ENCODE data around the gene LARGE2. TPM values are rescaled to one million over a fixed set of nuclear protein-coding genes. Genes with fewer than 3 reads are reported as not detected.
A peak's percentile ranks its signal among the peaks of the same experiment; 100 is the strongest.

LARGE2 gene
- total and polyA plus RNA-seq, 9 of the 15 experiments (the other 6 are each of a cell fraction or from before 2014, with no cell fraction given): 0.56 to 14.1 (median 6.6) TPM

DNA sequence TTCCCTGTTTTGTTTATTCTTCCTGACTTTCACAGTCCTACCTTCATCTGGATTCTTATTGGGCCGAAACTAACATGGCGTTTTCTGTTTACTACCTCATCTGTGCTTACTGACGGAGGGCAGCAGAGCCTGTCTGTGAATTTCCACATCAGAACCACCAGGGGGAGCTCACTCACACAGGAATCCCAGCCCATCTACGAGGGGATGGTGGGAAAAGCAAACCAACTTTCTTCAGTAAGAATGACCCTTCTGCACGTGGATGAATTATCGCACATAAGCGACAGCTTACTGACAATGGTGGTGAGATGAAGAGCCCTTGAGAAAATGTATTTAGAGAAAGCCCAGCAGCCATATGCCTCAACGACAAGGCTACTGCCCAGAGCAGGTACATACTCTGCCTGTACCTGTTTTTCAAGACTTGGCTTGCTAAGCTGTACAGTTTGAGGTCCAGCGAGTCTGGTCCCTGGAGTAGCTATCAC, 42.5 kb downstream of the LARGE2 start (continued):
- TF ChIP-seq, protein P1, sequence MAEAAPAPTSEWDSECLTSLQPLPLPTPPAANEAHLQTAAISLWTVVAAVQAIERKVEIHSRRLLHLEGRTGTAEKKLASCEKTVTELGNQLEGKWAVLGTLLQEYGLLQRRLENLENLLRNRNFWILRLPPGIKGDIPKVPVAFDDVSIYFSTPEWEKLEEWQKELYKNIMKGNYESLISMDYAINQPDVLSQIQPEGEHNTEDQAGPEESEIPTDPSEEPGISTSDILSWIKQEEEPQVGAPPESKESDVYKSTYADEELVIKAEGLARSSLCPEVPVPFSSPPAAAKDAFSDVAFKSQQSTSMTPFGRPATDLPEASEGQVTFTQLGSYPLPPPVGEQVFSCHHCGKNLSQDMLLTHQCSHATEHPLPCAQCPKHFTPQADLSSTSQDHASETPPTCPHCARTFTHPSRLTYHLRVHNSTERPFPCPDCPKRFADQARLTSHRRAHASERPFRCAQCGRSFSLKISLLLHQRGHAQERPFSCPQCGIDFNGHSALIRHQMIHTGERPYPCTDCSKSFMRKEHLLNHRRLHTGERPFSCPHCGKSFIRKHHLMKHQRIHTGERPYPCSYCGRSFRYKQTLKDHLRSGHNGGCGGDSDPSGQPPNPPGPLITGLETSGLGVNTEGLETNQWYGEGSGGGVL (CRISPR knock-in tag; IDR thresholded peaks at IDR 0.05): no peak
- TF ChIP-seq DMBX1 (CRISPR knock-in tag; IDR thresholded peaks at IDR 0.05; ENCODE audit: borderline replicate concordance) (peak; percentile 77), ETV5 (CRISPR knock-in tag; IDR thresholded peaks at IDR 0.05; ENCODE audit: low read depth) (no peak), ZNF75A (CRISPR knock-in tag; IDR thresholded peaks at IDR 0.05) (no peak), ARNT (IDR thresholded peaks at IDR 0.05) (no peak), COPS2 (conservative IDR thresholded peaks at IDR 0.05) (no peak), ZKSCAN3 (CRISPR knock-in tag; IDR thresholded peaks at IDR 0.05) (no peak), ZBTB7A (IDR thresholded peaks at IDR 0.05; ENCODE audit: borderline replicate concordance, control insufficient read depth, low read depth, low read length) (no peak), KLF13 (tag; IDR thresholded peaks at IDR 0.05; ENCODE audit: borderline replicate concordance, low read depth) (no peak), POLR3G (IDR thresholded peaks at IDR 0.05; ENCODE audit: extremely low read depth, insufficient read length, insufficient replicate concordance) (no peak), PCBP1 (IDR thresholded peaks at IDR 0.05; ENCODE audit: low read depth, low read length, poor library complexity, severe bottlenecking) (no peak), ZFP30 (CRISPR knock-in tag; IDR thresholded peaks at IDR 0.05; ENCODE audit: borderline replicate concordance) (no peak), CREM (IDR thresholded peaks at IDR 0.05; ENCODE audit: low read depth) (peak; percentile 54), THRAP3 (IDR thresholded peaks at IDR 0.05; ENCODE audit: borderline replicate concordance) (no peak), TAF9B (IDR thresholded peaks at IDR 0.05; ENCODE audit: partially characterized antibody) (no peak), ZKSCAN1 (IDR thresholded peaks at IDR 0.05; ENCODE audit: low read depth, low read length) (no peak), PRMT5 (CRISPR knock-in tag; IDR thresholded peaks at IDR 0.05) (no peak), RAD51 (IDR thresholded peaks at IDR 0.05; ENCODE audit: borderline replicate concordance, low read depth) (peak; percentile 32; the same call in 1 of the 2 replicates), ZNF146 (CRISPR knock-in tag; IDR thresholded peaks at IDR 0.05; ENCODE audit: unreplicated experiment) (no peak), KAT7 (CRISPR knock-in tag; IDR thresholded peaks at IDR 0.05; ENCODE audit: borderline replicate concordance) (no peak)
- TF ChIP-seq, protein P2, sequence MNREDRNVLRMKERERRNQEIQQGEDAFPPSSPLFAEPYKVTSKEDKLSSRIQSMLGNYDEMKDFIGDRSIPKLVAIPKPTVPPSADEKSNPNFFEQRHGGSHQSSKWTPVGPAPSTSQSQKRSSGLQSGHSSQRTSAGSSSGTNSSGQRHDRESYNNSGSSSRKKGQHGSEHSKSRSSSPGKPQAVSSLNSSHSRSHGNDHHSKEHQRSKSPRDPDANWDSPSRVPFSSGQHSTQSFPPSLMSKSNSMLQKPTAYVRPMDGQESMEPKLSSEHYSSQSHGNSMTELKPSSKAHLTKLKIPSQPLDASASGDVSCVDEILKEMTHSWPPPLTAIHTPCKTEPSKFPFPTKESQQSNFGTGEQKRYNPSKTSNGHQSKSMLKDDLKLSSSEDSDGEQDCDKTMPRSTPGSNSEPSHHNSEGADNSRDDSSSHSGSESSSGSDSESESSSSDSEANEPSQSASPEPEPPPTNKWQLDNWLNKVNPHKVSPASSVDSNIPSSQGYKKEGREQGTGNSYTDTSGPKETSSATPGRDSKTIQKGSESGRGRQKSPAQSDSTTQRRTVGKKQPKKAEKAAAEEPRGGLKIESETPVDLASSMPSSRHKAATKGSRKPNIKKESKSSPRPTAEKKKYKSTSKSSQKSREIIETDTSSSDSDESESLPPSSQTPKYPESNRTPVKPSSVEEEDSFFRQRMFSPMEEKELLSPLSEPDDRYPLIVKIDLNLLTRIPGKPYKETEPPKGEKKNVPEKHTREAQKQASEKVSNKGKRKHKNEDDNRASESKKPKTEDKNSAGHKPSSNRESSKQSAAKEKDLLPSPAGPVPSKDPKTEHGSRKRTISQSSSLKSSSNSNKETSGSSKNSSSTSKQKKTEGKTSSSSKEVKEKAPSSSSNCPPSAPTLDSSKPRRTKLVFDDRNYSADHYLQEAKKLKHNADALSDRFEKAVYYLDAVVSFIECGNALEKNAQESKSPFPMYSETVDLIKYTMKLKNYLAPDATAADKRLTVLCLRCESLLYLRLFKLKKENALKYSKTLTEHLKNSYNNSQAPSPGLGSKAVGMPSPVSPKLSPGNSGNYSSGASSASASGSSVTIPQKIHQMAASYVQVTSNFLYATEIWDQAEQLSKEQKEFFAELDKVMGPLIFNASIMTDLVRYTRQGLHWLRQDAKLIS (CRISPR knock-in tag; IDR thresholded peaks at IDR 0.05): no peak
- TF ChIP-seq, protein P3, sequence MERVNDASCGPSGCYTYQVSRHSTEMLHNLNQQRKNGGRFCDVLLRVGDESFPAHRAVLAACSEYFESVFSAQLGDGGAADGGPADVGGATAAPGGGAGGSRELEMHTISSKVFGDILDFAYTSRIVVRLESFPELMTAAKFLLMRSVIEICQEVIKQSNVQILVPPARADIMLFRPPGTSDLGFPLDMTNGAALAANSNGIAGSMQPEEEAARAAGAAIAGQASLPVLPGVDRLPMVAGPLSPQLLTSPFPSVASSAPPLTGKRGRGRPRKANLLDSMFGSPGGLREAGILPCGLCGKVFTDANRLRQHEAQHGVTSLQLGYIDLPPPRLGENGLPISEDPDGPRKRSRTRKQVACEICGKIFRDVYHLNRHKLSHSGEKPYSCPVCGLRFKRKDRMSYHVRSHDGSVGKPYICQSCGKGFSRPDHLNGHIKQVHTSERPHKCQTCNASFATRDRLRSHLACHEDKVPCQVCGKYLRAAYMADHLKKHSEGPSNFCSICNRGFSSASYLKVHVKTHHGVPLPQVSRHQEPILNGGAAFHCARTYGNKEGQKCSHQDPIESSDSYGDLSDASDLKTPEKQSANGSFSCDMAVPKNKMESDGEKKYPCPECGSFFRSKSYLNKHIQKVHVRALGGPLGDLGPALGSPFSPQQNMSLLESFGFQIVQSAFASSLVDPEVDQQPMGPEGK (CRISPR knock-in tag; IDR thresholded peaks at IDR 0.05; ENCODE audit: borderline replicate concordance): no peak

Measured in K562 (cell line).